Gastroesophageal sphincter (tissue), 3 donors: ENCODE results near the gene FAM118A.
"Not testable (repeated sequence)": the region's sequence is repeated elsewhere in the genome, so short reads cannot be mapped to it uniquely, and the experiment has no call there.

Experiments used
- POLR2A ChIP-seq, 2 donors: fragments of 450-650 bp; IDR thresholded peaks; one replicate each; pipeline ENCODE4 v1.6.1; 2017; ENCODE audit warnings: antibody characterized with exemption in 2 of 2, mild to moderate bottlenecking in 2 of 2, moderate library complexity in 1 of 2
- POLR2AphosphoS5 ChIP-seq: sonication (generic); formaldehyde crosslinking; IDR thresholded peaks from one replicate; pipeline ENCODE4 v1.6.1; 2017; ENCODE audit warnings: antibody characterized with exemption
- TF ChIP-seq, protein P1 (sequence below), 4 experiments: fragments of 200-600 bp in 2 of 4; fragments of 450-650 bp in 2 of 4; sonication (generic) in 1 of 4; IDR thresholded peaks; one replicate each; pipeline ENCODE4 v1.5.1; 2017 to 2019; ENCODE audit warnings: antibody characterized with exemption in 4 of 4, mild to moderate bottlenecking in 2 of 4, moderate library complexity in 2 of 4

DNA sequence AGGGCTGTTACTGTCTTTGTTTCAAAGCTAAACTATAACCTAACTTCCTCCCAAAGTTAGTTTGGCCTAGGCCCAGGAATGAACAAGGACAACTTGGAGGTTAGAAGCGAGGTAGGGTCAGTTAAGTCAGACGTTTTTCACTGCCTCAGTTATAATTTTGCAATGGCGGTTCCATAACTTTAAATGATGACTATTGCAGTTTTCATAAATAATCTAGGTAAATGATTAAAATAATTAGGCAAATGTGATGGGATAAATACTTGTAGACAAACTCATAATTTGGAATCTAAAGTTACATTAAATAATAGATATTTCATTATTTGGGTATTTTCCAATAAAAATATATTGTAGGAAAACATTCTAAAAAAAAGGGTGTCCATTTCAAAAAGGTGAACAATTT lies 63.9 kb downstream of the FAM118A start:
- TF ChIP-seq POLR2A (IDR thresholded peaks at IDR 0.05); POLR2AphosphoS5: not testable (repeated sequence)
- TF ChIP-seq, protein P1, sequence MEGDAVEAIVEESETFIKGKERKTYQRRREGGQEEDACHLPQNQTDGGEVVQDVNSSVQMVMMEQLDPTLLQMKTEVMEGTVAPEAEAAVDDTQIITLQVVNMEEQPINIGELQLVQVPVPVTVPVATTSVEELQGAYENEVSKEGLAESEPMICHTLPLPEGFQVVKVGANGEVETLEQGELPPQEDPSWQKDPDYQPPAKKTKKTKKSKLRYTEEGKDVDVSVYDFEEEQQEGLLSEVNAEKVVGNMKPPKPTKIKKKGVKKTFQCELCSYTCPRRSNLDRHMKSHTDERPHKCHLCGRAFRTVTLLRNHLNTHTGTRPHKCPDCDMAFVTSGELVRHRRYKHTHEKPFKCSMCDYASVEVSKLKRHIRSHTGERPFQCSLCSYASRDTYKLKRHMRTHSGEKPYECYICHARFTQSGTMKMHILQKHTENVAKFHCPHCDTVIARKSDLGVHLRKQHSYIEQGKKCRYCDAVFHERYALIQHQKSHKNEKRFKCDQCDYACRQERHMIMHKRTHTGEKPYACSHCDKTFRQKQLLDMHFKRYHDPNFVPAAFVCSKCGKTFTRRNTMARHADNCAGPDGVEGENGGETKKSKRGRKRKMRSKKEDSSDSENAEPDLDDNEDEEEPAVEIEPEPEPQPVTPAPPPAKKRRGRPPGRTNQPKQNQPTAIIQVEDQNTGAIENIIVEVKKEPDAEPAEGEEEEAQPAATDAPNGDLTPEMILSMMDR (IDR thresholded peaks at IDR 0.05), result not testable (repeated sequence)
